Peyer's patch (tissue), 4 donors: ENCODE measurements around the gene PLP2.

Experiments
- CTCF ChIP-seq, 6 experiments: fragments of 450-650 bp in 4 of 6; fragments of 200-600 bp in 2 of 6; sonication (generic) in 1 of 6; IDR thresholded peaks; one replicate each; pipeline ENCODE4 v1.5.1; 2017 to 2019; ENCODE audit warnings: antibody characterized with exemption in 6 of 6, mild to moderate bottlenecking in 3 of 6, moderate library complexity in 1 of 6
- POLR2A ChIP-seq, 2 donors: fragments of 450-650 bp; IDR thresholded peaks; one replicate each; pipeline ENCODE4 v1.5.1; 2017; ENCODE audit warnings: antibody characterized with exemption in 2 of 2, mild to moderate bottlenecking in 2 of 2, moderate library complexity in 2 of 2

DNA sequence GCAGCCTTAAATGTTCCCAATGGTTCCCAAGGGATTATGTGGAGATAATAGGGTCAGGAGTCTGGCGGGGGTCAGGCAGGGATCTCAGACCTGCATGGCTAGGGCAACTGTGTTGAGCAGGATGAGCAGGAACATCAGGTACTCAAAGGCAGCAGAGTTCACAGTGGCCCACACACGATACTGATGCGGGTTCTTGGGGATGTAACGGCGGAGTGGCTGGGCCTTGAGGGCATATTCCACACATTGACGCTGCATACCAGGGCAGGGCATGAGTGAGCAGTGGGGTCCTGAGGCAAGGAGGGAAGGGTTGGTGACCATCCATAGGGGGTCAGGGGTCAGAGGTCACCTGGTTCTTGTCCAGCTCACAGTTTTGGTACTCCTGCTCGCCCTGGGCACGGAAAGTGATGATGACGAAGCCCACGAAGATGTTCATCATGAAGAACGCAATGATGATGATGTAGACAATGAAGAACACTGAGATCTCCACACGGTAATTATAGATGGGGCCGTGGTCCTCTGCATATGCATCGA lies 43.4 kb downstream of the PLP2 start:
- TF ChIP-seq CTCF (IDR thresholded peaks at IDR 0.05) (no peak), POLR2A (IDR thresholded peaks at IDR 0.05) (no peak)
